GM12878 (cell line): ENCODE data around the gene DDX10. TPM values are rescaled to one million over a fixed set of nuclear protein-coding genes. Genes with fewer than 3 reads are reported as not detected.

ENCODE experiments used
- ATF2 ChIP-seq: IDR thresholded peaks from 2 replicates; pipeline ENCODE4 v1.6.1; 2012; ENCODE audit warnings: low read length, inconsistent platforms
- ATF7 ChIP-seq: fragments of 450-650 bp; IDR thresholded peaks from 2 replicates; pipeline ENCODE4 v1.6.1; 2016; ENCODE audit warnings: low read depth, mild to moderate bottlenecking
- CHD4 ChIP-seq: fragments of 200-600 bp; sonication (generic); IDR thresholded peaks from 2 replicates; pipeline ENCODE4 v1.6.1; 2016; ENCODE audit warnings: mild to moderate bottlenecking
- EED ChIP-seq: sonication (generic); IDR thresholded peaks from 2 replicates; pipeline ENCODE4 v1.6.1; 2016; ENCODE audit warnings: antibody characterized with exemption, low read depth
- EGR1 ChIP-seq, 2 experiments: IDR thresholded peaks; 1 replicate in 1 of 2; 2 replicates in 1 of 2; pipeline ENCODE4 v1.6.1; 2011 to 2012; ENCODE audit warnings: low read depth in 2 of 2, low read length in 2 of 2, borderline replicate concordance in 1 of 2, mild to moderate bottlenecking in 1 of 2, moderate library complexity in 1 of 2
- ETV6 ChIP-seq, 2 experiments: fragments of 450-650 bp in 1 of 2; IDR thresholded peaks in 1 of 2; conservative IDR thresholded peaks in 1 of 2; 2 replicates each; pipeline ENCODE4 v1.6.1; 2014; ENCODE audit warnings: antibody characterized with exemption in 1 of 2, borderline replicate concordance in 1 of 2, low read depth in 1 of 2, mild to moderate bottlenecking in 1 of 2, moderate library complexity in 1 of 2
- FOXK2 ChIP-seq: fragments of 450-650 bp; IDR thresholded peaks from 2 replicates; pipeline ENCODE4 v1.6.1; 2017; ENCODE audit warnings: mild to moderate bottlenecking, moderate library complexity
- JUND ChIP-seq: IDR thresholded peaks from 2 replicates; pipeline ENCODE4 v1.6.1; 2012; ENCODE audit warnings: low read depth, mild to moderate bottlenecking, low read length, improper control_type of control experiment, moderate library complexity
- NFIC ChIP-seq: IDR thresholded peaks from 2 replicates; pipeline ENCODE4 v1.6.1; 2012; ENCODE audit warnings: low read depth, mild to moderate bottlenecking, inconsistent platforms, low read length, moderate library complexity
- RELB ChIP-seq: fragments of 450-650 bp; IDR thresholded peaks from 2 replicates; pipeline ENCODE4 v1.6.1; 2017; ENCODE audit warnings: low read depth, mild to moderate bottlenecking, moderate library complexity
- RFX5 ChIP-seq: IDR thresholded peaks from 2 replicates; pipeline ENCODE4 v1.6.1; 2011; ENCODE audit warnings: low read depth, low read length, improper control_type of control experiment
- RUNX3 ChIP-seq: IDR thresholded peaks from 2 replicates; pipeline ENCODE4 v1.6.1; 2012; ENCODE audit warnings: low read length, inconsistent platforms
- SPI1 ChIP-seq: IDR thresholded peaks from 2 replicates; pipeline ENCODE4 v1.6.1; 2011; ENCODE audit warnings: low read depth, mild to moderate bottlenecking, low read length, moderate library complexity, borderline replicate concordance; ENCODE audit not compliant: insufficient read depth
- STAT1 ChIP-seq: fragments of 450-650 bp; conservative IDR thresholded peaks from 2 replicates; pipeline ENCODE4 v1.6.1; 2014; ENCODE audit warnings: antibody characterized with exemption, mild to moderate bottlenecking
- TCF7 ChIP-seq: IDR thresholded peaks from 2 replicates; pipeline ENCODE4 v1.6.1; 2014; ENCODE audit warnings: antibody characterized with exemption, borderline replicate concordance
- ZNF274 ChIP-seq: IDR thresholded peaks from one replicate; pipeline ENCODE4 v1.8.0; 2011; ENCODE audit not compliant: insufficient read length, insufficient read depth
- polyA plus RNA-seq, 11 experiments: library from polyadenylated mRNA; depleted of rRNA in 4 of 11; unstranded in 6 of 11; stranded (reverse) in 5 of 11; fragments of >200 nt; fragmentation: Nextera tagmentation in 4 of 11; fragmentation: Illumina TruSeq in 1 of 11; extraction: Ambion mirVana in 4 of 11; extraction: Trizol in 1 of 11; gene quantifications; 1 replicate in 1 of 11; 2 replicates in 10 of 11; pipeline versions ENCODE4 v1.2.1 to v1.2.3, GENCODE V29; 2011 to 2016; ENCODE audit warnings: inconsistent platforms in 2 of 11, missing spikeins in 2 of 11, low read depth in 1 of 11
- total RNA-seq, 4 experiments: library from RNA; depleted of rRNA in 3 of 4; stranded (reverse); fragments of >200 nt in 3 of 4; fragmentation: Illumina TruSeq in 1 of 4; extraction: Trizol in 1 of 4; gene quantifications; 2 replicates each; pipeline versions ENCODE4 v1.2.1 to v1.2.3, GENCODE V29; 2013 to 2021
- TF ChIP-seq, protein P1 (sequence below): IDR thresholded peaks from 2 replicates; pipeline ENCODE4 v1.6.1; 2012; ENCODE audit warnings: improper control_type of control experiment, low read depth, low read length; ENCODE audit not compliant: insufficient replicate concordance

Gene DDX10
- total and polyA plus RNA-seq, 10 of the 15 experiments (the other 5 are each of a cell fraction or from before 2014, with no cell fraction given) = 20.9 to 51.5 (median 31.9) TPM

DNA sequence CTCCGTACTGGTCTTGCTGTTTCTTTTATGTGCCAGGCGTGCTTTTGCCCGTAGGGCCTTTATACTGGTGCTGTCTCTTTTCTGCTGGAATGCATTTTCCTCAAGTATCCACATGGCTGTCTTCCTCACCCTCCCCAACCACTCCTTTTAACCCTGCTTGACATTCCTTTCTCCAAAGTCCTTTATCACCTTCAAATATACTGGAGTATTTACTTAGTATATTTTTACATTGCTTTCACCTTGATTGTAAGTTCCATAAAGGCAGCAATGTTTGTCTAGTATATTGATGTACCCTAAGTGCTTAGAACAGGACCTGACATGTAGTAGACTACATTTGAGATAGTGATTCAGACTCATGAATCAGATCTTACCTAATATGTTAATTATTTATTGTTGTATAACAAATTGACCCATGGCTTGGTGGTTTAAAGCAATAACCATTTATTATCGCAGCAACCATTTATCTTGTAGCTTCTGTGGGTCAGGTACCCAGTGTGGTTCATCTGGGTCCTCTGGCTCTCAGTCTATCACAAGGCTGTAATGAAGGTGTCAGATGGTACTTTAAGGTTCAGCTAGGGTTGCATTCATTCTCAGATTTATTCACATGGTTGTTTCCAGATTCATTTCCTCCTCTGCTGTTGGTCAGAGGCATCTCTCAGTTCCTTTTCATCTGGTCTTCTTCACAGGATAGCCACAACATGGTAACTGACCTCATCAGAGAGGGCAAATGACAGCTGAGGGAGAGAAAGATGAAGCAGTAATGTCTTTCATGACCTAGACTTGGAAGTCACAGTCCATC is 34.2 kb downstream of the DDX10 start (continued):
- TF ChIP-seq RELB (peak; percentile 21; the same call in 1 of the 2 replicates), ETV6 (conservative IDR thresholded peaks at IDR 0.05 in 1 of 2, IDR thresholded peaks at IDR 0.05 in 1 of 2; ENCODE audit: borderline replicate concordance in 1 of 2, low read depth in 1 of 2) (peak in 1 of 2 experiments; percentile 71; a peak in 2 of 4 replicates), EED (0 out of 2 replicates have a peak, but pooled peaks have one; percentile 17), TCF7 (no peak), NFIC (peak; percentile 69), EGR1 (IDR thresholded peaks at IDR 0.05; ENCODE audit: borderline replicate concordance in 1 of 2, low read depth in 2 of 2, low read length in 2 of 2) (no peak), ZNF274 (no peak), FOXK2 (no peak), RFX5 (peak; percentile 86), RUNX3 (peak; percentile 83), JUND (no peak), STAT1 (no peak), CHD4 (no peak), ATF7 (peak; percentile 57), SPI1 (peak; percentile 78; the same call in 1 of the 2 replicates), ATF2 (peak; percentile 60; the same call in 1 of the 2 replicates)
- TF ChIP-seq, protein P1, sequence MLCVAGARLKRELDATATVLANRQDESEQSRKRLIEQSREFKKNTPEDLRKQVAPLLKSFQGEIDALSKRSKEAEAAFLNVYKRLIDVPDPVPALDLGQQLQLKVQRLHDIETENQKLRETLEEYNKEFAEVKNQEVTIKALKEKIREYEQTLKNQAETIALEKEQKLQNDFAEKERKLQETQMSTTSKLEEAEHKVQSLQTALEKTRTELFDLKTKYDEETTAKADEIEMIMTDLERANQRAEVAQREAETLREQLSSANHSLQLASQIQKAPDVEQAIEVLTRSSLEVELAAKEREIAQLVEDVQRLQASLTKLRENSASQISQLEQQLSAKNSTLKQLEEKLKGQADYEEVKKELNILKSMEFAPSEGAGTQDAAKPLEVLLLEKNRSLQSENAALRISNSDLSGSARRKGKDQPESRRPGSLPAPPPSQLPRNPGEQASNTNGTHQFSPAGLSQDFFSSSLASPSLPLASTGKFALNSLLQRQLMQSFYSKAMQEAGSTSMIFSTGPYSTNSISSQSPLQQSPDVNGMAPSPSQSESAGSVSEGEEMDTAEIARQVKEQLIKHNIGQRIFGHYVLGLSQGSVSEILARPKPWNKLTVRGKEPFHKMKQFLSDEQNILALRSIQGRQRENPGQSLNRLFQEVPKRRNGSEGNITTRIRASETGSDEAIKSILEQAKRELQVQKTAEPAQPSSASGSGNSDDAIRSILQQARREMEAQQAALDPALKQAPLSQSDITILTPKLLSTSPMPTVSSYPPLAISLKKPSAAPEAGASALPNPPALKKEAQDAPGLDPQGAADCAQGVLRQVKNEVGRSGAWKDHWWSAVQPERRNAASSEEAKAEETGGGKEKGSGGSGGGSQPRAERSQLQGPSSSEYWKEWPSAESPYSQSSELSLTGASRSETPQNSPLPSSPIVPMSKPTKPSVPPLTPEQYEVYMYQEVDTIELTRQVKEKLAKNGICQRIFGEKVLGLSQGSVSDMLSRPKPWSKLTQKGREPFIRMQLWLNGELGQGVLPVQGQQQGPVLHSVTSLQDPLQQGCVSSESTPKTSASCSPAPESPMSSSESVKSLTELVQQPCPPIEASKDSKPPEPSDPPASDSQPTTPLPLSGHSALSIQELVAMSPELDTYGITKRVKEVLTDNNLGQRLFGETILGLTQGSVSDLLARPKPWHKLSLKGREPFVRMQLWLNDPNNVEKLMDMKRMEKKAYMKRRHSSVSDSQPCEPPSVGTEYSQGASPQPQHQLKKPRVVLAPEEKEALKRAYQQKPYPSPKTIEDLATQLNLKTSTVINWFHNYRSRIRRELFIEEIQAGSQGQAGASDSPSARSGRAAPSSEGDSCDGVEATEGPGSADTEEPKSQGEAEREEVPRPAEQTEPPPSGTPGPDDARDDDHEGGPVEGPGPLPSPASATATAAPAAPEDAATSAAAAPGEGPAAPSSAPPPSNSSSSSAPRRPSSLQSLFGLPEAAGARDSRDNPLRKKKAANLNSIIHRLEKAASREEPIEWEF = no peak
